ENCODE measurements around the gene UTRN. TPM values are rescaled to one million over a fixed set of nuclear protein-coding genes. Genes with fewer than 3 reads are reported as not detected.

The UTRN gene
- total RNA-seq, 1 experiment from 2014 or later: 79.7 TPM

DNA sequence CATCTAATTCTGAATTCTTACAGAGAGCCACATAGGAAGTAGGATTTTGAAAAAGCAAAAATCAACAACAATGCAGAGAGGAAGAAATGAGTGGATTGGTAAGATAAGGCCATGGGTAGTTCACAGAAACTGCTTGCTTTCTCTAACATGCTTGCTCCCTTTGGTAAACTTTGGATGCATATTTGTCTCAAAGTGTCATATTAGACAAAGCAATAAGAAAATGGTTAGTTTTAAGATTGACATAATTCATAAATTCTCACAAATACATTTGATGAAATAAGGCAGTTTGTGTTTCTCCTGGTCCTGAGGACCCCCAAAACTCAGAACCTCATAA lies 31.7 kb downstream of the UTRN start:
- Mint-ChIP-seq H3K27me3 (ENCODE audit: low read depth) (no peaks in the 10 kb centered on the region), H3K36me3 (ENCODE audit: insufficient read depth in 1 of 3, low read depth in 3 of 3) (no peaks in the 10 kb centered on the region), H3K9me3 (no peaks in the 10 kb centered on the region), H3K27ac (no peak overlapping the region), H3K4me1 (peaks cover 12 to 19% of the 10 kb centered on the region in 2 experiments), H3K4me3 (no peak overlapping the region)
- no peak overlapping the region for H4K5ac ChIP-seq (ENCODE audit: insufficient read length, low read depth, low read length)
- no peak overlapping the region for H2BK12ac ChIP-seq (ENCODE audit: insufficient read length, low read depth, low read length)
- no peak overlapping the region for H2BK15ac ChIP-seq (ENCODE audit: low read depth, low read length)
- DNase-seq: no peak
- no peak overlapping the region for H3K23ac ChIP-seq (ENCODE audit: insufficient read length, low read depth, low read length)
- no peak overlapping the region for H2AK5ac ChIP-seq (ENCODE audit: insufficient read length, low read length)
- H4K20me1 ChIP-seq (ENCODE audit: control insufficient read depth, insufficient read depth, insufficient read length): peaks cover 2% of the 10 kb centered on the region
- no peak overlapping the region for H2BK120ac ChIP-seq (ENCODE audit: low read depth, low read length, poor library complexity, severe bottlenecking)
- H2BK5ac ChIP-seq (ENCODE audit: insufficient read length, low read length): no peak overlapping the region
- H4K8ac ChIP-seq (replicated peaks; ENCODE audit: insufficient read length, low read depth, low read length): no peak overlapping the region
- H3K14ac ChIP-seq (ENCODE audit: insufficient read depth, low read length): no peak overlapping the region
- H3K18ac ChIP-seq (ENCODE audit: insufficient read length, low read depth, low read length): no peak overlapping the region
- no peak overlapping the region for H3K9ac ChIP-seq (ENCODE audit: extremely low read depth, insufficient read length, low read length)
- H2AFZ ChIP-seq (ENCODE audit: low read length): no peak overlapping the region
- TF ChIP-seq, protein P1, sequence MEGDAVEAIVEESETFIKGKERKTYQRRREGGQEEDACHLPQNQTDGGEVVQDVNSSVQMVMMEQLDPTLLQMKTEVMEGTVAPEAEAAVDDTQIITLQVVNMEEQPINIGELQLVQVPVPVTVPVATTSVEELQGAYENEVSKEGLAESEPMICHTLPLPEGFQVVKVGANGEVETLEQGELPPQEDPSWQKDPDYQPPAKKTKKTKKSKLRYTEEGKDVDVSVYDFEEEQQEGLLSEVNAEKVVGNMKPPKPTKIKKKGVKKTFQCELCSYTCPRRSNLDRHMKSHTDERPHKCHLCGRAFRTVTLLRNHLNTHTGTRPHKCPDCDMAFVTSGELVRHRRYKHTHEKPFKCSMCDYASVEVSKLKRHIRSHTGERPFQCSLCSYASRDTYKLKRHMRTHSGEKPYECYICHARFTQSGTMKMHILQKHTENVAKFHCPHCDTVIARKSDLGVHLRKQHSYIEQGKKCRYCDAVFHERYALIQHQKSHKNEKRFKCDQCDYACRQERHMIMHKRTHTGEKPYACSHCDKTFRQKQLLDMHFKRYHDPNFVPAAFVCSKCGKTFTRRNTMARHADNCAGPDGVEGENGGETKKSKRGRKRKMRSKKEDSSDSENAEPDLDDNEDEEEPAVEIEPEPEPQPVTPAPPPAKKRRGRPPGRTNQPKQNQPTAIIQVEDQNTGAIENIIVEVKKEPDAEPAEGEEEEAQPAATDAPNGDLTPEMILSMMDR (conservative IDR thresholded peaks at IDR 0.05): no peak
- no peak overlapping the region for H3T11ph ChIP-seq (ENCODE audit: low read length)
- H4K91ac ChIP-seq (ENCODE audit: insufficient read length, low read depth, low read length): no peak overlapping the region
- H2BK20ac ChIP-seq (ENCODE audit: low read depth, low read length, poor library complexity, severe bottlenecking): no peak overlapping the region
- no peaks in the 10 kb centered on the region for H3K27me3 ChIP-seq (ENCODE audit: insufficient read depth, low read length)
- peaks cover 4% of the 10 kb centered on the region for H3K79me1 ChIP-seq (ENCODE audit: insufficient read depth, low read depth, low read length, poor library complexity, severe bottlenecking)
- no peak overlapping the region for H3K27ac ChIP-seq (ENCODE audit: insufficient read length, low read depth, low read length)
- no peaks in the 10 kb centered on the region; the same call in 1 of the 2 replicates for H3K4me1 ChIP-seq (ENCODE audit: insufficient read depth, low read length)
- H3K56ac ChIP-seq (ENCODE audit: insufficient read length, low read depth, low read length): no peak overlapping the region
- H3K23me2 ChIP-seq (ENCODE audit: insufficient read length, low read depth, low read length, poor library complexity, severe bottlenecking): no peaks in the 10 kb centered on the region
- no peak overlapping the region for H3K4me2 ChIP-seq (ENCODE audit: insufficient read depth, insufficient read length, low read length)
- H3K4ac ChIP-seq (ENCODE audit: low read depth, low read length): no peak overlapping the region
- H3K79me2 ChIP-seq (ENCODE audit: insufficient read depth, low read length): no peaks in the 10 kb centered on the region
- H3K9me3 ChIP-seq (ENCODE audit: control insufficient read depth, low read depth, low read length): no peaks in the 10 kb centered on the region
